PC-3 (cell line): ENCODE data around the gene MAML2.
"Not testable (repeated sequence)": the region's sequence is repeated elsewhere in the genome, so short reads cannot be mapped to it uniquely, and the experiment has no call there.

Source experiments
- CTCF ChIP-seq: fragments of 300-600 bp; sonication (generic); conservative IDR thresholded peaks from 2 replicates; pipeline ENCODE4 v1.5.1; 2017; ENCODE audit warnings: antibody characterized with exemption, low read depth, mild to moderate bottlenecking, low read length
- EZH2phosphoT487 ChIP-seq: fragments of 300-600 bp; sonication (generic); IDR thresholded peaks from 2 replicates; pipeline ENCODE4 v1.6.1; 2018; ENCODE audit warnings: mild to moderate bottlenecking, antibody characterized with exemption, low read length, borderline replicate concordance

DNA sequence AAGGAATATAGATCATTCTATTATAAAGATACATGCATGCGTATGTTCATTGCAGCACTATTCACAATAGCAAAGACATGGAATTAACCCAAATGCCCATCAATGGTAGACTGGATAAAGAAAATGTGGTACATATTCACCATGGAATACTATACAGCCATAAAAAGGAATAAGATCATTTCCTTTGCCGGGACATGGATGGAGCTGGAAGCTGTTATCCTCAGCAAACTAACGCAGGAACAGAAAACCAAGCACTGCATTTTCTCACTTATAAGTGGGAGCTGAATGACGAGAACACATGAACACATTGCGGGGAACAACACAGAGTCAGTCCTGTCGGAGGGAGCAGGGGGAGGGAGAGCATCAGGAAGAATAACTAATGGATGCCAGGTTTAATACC, 57.0 kb downstream of the MAML2 start:
- TF ChIP-seq CTCF, EZH2phosphoT487: not testable (repeated sequence)
